Adrenal gland (tissue), 12 donors: ENCODE data around the gene TRMT1. TPM values are rescaled to one million over a fixed set of nuclear protein-coding genes. Genes with fewer than 3 reads are reported as not detected.

Experiments
- DNase-seq, 7 donors: peaks; one replicate each; pipeline ENCODE4 v3.0.0-alpha.2; 2019 to 2020
- H3K27ac ChIP-seq, 5 donors: fragments of 200-600 bp; sonication (generic) in 4 of 5; 1 replicate in 3 of 5; 2 replicates in 2 of 5; pipeline versions ENCODE4 v1.5.1 to v1.8.0; 2016 to 2020; ENCODE audit warnings: mild to moderate bottlenecking in 1 of 5
- H3K27me3 ChIP-seq: fragments of 200-600 bp; 2 replicates; pipeline ENCODE4 v1.8.0; 2021
- H3K36me3 ChIP-seq, 2 donors: fragments of 200-600 bp; replicated peaks in 1 of 2; 1 replicate in 1 of 2; 2 replicates in 1 of 2; pipeline versions ENCODE4 v1.5.1 to v1.8.0; 2018 to 2022
- H3K4me1 ChIP-seq, 2 donors: fragments of 200-600 bp; replicated peaks in 1 of 2; 1 replicate in 1 of 2; 2 replicates in 1 of 2; pipeline versions ENCODE4 v1.5.1 to v1.8.0; 2018 to 2021
- H3K4me3 ChIP-seq, 4 donors: fragments of 200-600 bp; sonication (generic) in 3 of 4; one replicate each; pipeline ENCODE4 v1.5.1; 2016 to 2018
- H3K9me3 ChIP-seq, 3 donors: fragments of 200-600 bp; sonication (generic) in 1 of 3; replicated peaks in 1 of 3; 1 replicate in 2 of 3; 2 replicates in 1 of 3; pipeline versions ENCODE4 v1.5.1 to v1.8.0; 2016 to 2021
- POLR2A ChIP-seq, 2 donors: fragments of 450-650 bp; IDR thresholded peaks; one replicate each; pipeline ENCODE4 v1.6.1; 2017; ENCODE audit warnings: antibody characterized with exemption in 2 of 2, mild to moderate bottlenecking in 2 of 2, moderate library complexity in 1 of 2
- WGBS, 4 donors: extraction: QIAGEN DNeasy Blood & Tissue Kit in 2 of 4; methylation state at CpG; one replicate each; pipeline versions ENCODE4 v1.1.5 to v1.1.7; 2013 to 2017; 5-methylcytosine and 5-hydroxymethylcytosine counted together
- intact Hi-C, 2 donors: fragments of 100-400 bp; cut with DNase I; formaldehyde crosslinking; loops; one replicate each; pipeline versions ENCODE4 v1.14.1 to v1.15.0; 2022 to 2023
- polyA plus RNA-seq, 3 donors: library from polyadenylated mRNA; stranded (reverse); fragments of 200-250 nt in 2 of 3; fragments of 350-450 nt in 1 of 3; fragmentation: Illumina TruSeq in 1 of 3; extraction: RNeasy Lipid Tissue Mini Kit (QIAGEN cat#74804) in 1 of 3; gene quantifications; one replicate each; pipeline ENCODE4 v1.2.3, GENCODE V29; 2013 to 2014
- total RNA-seq, 9 donors: library from RNA; depleted of rRNA in 4 of 9; stranded (reverse); fragments of >200 nt in 4 of 9; fragments of 120-200 nt in 1 of 9; fragmentation: NEBNext Ultra II Directional in 1 of 9; extraction: Animal tissue kit (Norgen Biotek cat#: 25700) in 1 of 9; gene quantifications; one replicate each; pipeline versions ENCODE4 v1.1.0 to v1.2.4, GENCODE V29; 2013 to 2023
- TF ChIP-seq, protein P1 (sequence below), 6 experiments: fragments of 450-650 bp in 4 of 6; fragments of 200-600 bp in 2 of 6; sonication (generic) in 1 of 6; IDR thresholded peaks; 1 replicate in 5 of 6; 2 replicates in 1 of 6; pipeline versions ENCODE4 v1.5.1 to v1.8.0; 2016 to 2021; ENCODE audit warnings: antibody characterized with exemption in 6 of 6, mild to moderate bottlenecking in 2 of 6, moderate library complexity in 1 of 6
- donor health status: healthy with polysubstance abuse.
- donor health status: Bipolar disorder and iron deficiency.
- donor health status: DM: yes; HTN: yes; CAD: no.
- donor health status: DM: no; HTN: no; CAD: no.
- donor health status: DM: no; HTN: no; CAD: no.
- donor health status: DM: yes; HTN: yes; CAD: no.

TRMT1 gene
- total and polyA plus RNA-seq, 12 donors = 13.4 to 229 (median 35.4) TPM

GRCh38 chr19:13072188-13072908, 44.2 kb downstream of the TRMT1 start:
- peaks cover 0 to 6% of the 10 kb centered on the region in 2 donors for H3K36me3 ChIP-seq
- TF ChIP-seq POLR2A (IDR thresholded peaks at IDR 0.05) = no peak
- TF ChIP-seq, protein P1, sequence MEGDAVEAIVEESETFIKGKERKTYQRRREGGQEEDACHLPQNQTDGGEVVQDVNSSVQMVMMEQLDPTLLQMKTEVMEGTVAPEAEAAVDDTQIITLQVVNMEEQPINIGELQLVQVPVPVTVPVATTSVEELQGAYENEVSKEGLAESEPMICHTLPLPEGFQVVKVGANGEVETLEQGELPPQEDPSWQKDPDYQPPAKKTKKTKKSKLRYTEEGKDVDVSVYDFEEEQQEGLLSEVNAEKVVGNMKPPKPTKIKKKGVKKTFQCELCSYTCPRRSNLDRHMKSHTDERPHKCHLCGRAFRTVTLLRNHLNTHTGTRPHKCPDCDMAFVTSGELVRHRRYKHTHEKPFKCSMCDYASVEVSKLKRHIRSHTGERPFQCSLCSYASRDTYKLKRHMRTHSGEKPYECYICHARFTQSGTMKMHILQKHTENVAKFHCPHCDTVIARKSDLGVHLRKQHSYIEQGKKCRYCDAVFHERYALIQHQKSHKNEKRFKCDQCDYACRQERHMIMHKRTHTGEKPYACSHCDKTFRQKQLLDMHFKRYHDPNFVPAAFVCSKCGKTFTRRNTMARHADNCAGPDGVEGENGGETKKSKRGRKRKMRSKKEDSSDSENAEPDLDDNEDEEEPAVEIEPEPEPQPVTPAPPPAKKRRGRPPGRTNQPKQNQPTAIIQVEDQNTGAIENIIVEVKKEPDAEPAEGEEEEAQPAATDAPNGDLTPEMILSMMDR (IDR thresholded peaks at IDR 0.05) = no peak
- no peaks in the 10 kb centered on the region for H3K27me3 ChIP-seq
- intact Hi-C loops = no loop called here
- H3K4me3 ChIP-seq = no peak overlapping the region
- H3K4me1 ChIP-seq = no peaks in the 10 kb centered on the region
- 84 to 100% (median 91%) methylated on average over 3 to 9 of the region's 9 CpGs for WGBS, 4 donors
- H3K9me3 ChIP-seq = no peaks in the 10 kb centered on the region
- DNase-seq = no peak
- no peak overlapping the region for H3K27ac ChIP-seq

DNA sequence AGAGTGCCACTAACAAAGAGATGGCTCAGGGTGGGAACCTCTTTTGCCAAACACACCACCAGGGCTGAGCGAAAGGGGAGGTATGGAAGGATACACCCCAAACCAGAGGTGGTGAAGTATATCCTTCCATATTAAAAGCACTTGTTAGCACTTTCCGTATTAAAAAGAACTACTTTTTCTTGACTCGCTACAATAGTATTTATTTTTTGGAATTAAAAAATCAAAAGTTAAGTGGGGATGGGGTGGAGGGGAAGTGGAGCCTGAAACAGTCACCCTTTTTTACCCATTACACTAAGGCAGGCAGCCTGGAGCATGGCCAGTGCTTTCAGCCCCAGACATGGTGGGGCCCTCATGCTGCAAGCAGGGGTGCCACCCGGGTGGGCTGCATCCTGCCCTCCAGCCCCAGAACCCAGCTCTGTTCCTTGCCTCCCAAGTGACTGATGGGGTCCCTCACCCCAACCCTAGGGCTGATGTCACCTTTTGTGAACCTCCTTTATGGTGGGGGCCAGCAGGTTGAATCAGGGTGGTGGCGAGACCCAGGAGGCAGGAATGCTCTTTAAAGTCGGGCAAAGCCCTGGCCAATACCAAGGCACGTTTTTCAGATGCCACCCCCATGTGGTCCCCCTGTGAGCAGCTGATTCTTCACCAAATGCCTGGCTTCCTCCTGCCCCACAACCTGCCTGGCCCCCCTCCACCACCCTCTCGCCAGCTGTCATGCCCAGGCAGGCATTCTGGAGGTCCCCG, 44.9 kb downstream of the TRMT1 start:
- Histone ChIP-seq H3K27me3 (no peaks in the 10 kb centered on the region), H3K9me3 (no peaks in the 10 kb centered on the region), H3K4me3 (no peak overlapping the region), H3K27ac (no peak overlapping the region), H3K4me1 (no peaks in the 10 kb centered on the region), H3K36me3 (peaks cover 0 to 6% of the 10 kb centered on the region in 2 donors)
- intact Hi-C loops = no loop called here
- 71 to 84% (median 77%) methylated on average over 8 to 9 of the region's 9 CpGs for WGBS, 4 donors
- no peak for DNase-seq
- TF ChIP-seq, protein P1 (IDR thresholded peaks at IDR 0.05) = no peak
- no peak for TF ChIP-seq POLR2A (IDR thresholded peaks at IDR 0.05)

DNA sequence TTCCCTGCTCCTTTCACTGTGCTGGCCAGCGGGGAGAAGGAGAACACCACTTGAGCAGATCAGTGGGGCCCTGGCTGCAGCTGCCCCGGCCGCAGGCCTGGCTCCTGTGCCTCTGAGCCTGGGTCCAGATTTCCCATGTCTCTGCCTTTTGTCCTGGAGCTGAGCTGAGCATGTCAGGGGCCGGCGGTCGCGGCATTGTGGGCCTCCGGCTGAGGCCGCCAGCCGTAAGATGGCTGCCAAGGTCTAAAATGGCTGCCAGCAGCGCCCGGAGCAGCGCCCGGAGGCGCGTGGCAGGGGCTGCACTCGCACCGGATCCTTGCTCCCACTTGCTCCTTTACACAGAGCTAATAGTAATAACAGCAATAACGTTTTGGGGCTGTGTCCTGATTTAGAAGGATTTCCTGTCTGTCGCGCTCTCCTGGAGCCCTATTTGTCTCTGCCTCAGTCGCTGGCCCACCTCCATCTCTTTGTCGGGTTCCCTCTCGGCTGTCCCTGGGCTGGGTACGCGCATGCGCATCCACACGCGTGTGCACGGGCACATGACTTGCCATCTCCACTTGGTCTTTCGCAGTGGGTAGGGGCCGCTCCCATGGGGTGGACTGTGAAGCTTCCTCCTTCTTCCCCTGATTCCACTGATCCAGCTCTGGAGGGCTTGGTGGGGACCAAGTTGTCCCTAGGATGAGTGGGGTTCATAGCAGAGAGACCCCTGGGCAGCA, 46.0 kb downstream of the TRMT1 start:
- intact Hi-C loops = no loop called here
- DNase-seq = no peak
- Histone ChIP-seq H3K4me3 (no peak overlapping the region), H3K9me3 (no peaks in the 10 kb centered on the region), H3K4me1 (no peaks in the 10 kb centered on the region), H3K27ac (no peak overlapping the region), H3K36me3 (peaks cover 0 to 6% of the 10 kb centered on the region in 2 donors), H3K27me3 (no peaks in the 10 kb centered on the region)
- 89 to 94% (median 92%) methylated on average over 20 to 32 of the region's 32 CpGs for WGBS, 4 donors
- TF ChIP-seq, protein P1 (IDR thresholded peaks at IDR 0.05) = no peak
- TF ChIP-seq POLR2A (IDR thresholded peaks at IDR 0.05) = no peak
